Esophagus muscularis mucosa (tissue), 4 donors: ENCODE data around the gene PET100.

Source experiments
- CTCF ChIP-seq, 3 experiments: fragments of 200-600 bp in 2 of 3; fragments of 450-650 bp in 1 of 3; sonication (generic) in 2 of 3; IDR thresholded peaks; one replicate each; pipeline ENCODE4 v1.5.1; 2017 to 2019; ENCODE audit warnings: antibody characterized with exemption in 3 of 3, mild to moderate bottlenecking in 2 of 3, moderate library complexity in 1 of 3
- EP300 ChIP-seq: sonication (generic); formaldehyde crosslinking; IDR thresholded peaks from one replicate; pipeline ENCODE4 v1.6.1; 2017; ENCODE audit warnings: antibody characterized with exemption
- POLR2A ChIP-seq: fragments of 450-650 bp; IDR thresholded peaks from one replicate; pipeline ENCODE4 v1.6.1; 2017; ENCODE audit warnings: antibody characterized with exemption, moderate library complexity, mild to moderate bottlenecking, low read depth

GRCh38 chr19:7641290-7642276, 12.0 kb downstream of the PET100 start:
- TF ChIP-seq CTCF (IDR thresholded peaks at IDR 0.05) (no peak), EP300 (no peak), POLR2A (no peak)
